Right atrium auricular region (tissue), 2 donors: ENCODE measurements around the gene KCTD11. TPM values are rescaled to one million over a fixed set of nuclear protein-coding genes. Genes with fewer than 3 reads are reported as not detected.
"Not testable (repeated sequence)": the region's sequence is repeated elsewhere in the genome, so short reads cannot be mapped to it uniquely, and the experiment has no call there.

ENCODE experiments used
- DNase-seq: peaks from one replicate; pipeline ENCODE4 v3.0.0-alpha.2; 2019; ENCODE audit warnings: low spot score
- H3K27ac ChIP-seq, 2 donors: fragments of 200-600 bp; sonication (generic); 1 replicate in 1 of 2; 2 replicates in 1 of 2; pipeline ENCODE4 v1.5.1; 2016 to 2019
- H3K27me3 ChIP-seq, 2 donors: fragments of 200-600 bp; sonication (generic); one replicate each; pipeline versions ENCODE4 v1.5.1 to v1.6.0; 2017 to 2019
- H3K36me3 ChIP-seq: fragments of 200-600 bp; sonication (generic); one replicate; pipeline ENCODE4 v1.5.1; 2016
- H3K4me1 ChIP-seq, 2 donors: fragments of 200-600 bp; sonication (generic); one replicate each; pipeline versions ENCODE4 v1.5.1 to v1.6.0; 2017 to 2019
- H3K4me3 ChIP-seq, 2 donors: fragments of 200-600 bp; sonication (generic); 1 replicate in 1 of 2; 2 replicates in 1 of 2; pipeline ENCODE4 v1.5.1; 2017 to 2019; ENCODE audit warnings: mild to moderate bottlenecking in 1 of 2, moderate library complexity in 1 of 2
- H3K9me3 ChIP-seq, 2 donors: fragments of 200-600 bp; sonication (generic); one replicate each; pipeline ENCODE4 v1.5.1; 2019
- total RNA-seq, 2 donors: library from RNA; depleted of rRNA; stranded (reverse); fragments of >200 nt; gene quantifications; one replicate each; pipeline ENCODE4 v1.1.0, GENCODE V29; 2016
- TF ChIP-seq, protein P1 (sequence below), 2 donors: fragments of 200-600 bp; sonication (generic); IDR thresholded peaks; one replicate each; pipeline ENCODE4 v1.5.1; 2019; ENCODE audit warnings: antibody characterized with exemption in 2 of 2

KCTD11 gene
- total RNA-seq, 2 donors from 2014 or later: 4.2 to 6.9 TPM

GRCh38 chr17:7329374-7329996 lies 22.5 kb upstream of the KCTD11 start:
- peaks cover 19% of the 10 kb centered on the region for H3K36me3 ChIP-seq
- no peaks in the 10 kb centered on the region for H3K27me3 ChIP-seq
- H3K9me3 ChIP-seq: no peaks in the 10 kb centered on the region
- H3K4me3 ChIP-seq: peak overlapping the region; percentile 67 to 98
- TF ChIP-seq, protein P1, sequence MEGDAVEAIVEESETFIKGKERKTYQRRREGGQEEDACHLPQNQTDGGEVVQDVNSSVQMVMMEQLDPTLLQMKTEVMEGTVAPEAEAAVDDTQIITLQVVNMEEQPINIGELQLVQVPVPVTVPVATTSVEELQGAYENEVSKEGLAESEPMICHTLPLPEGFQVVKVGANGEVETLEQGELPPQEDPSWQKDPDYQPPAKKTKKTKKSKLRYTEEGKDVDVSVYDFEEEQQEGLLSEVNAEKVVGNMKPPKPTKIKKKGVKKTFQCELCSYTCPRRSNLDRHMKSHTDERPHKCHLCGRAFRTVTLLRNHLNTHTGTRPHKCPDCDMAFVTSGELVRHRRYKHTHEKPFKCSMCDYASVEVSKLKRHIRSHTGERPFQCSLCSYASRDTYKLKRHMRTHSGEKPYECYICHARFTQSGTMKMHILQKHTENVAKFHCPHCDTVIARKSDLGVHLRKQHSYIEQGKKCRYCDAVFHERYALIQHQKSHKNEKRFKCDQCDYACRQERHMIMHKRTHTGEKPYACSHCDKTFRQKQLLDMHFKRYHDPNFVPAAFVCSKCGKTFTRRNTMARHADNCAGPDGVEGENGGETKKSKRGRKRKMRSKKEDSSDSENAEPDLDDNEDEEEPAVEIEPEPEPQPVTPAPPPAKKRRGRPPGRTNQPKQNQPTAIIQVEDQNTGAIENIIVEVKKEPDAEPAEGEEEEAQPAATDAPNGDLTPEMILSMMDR (IDR thresholded peaks at IDR 0.05): no peak
- H3K27ac ChIP-seq: peak overlapping the region; percentile 84 to 92
- DNase-seq: peak; percentile 97
- H3K4me1 ChIP-seq: peaks cover 0 to 22% of the 10 kb centered on the region in 2 donors

DNA sequence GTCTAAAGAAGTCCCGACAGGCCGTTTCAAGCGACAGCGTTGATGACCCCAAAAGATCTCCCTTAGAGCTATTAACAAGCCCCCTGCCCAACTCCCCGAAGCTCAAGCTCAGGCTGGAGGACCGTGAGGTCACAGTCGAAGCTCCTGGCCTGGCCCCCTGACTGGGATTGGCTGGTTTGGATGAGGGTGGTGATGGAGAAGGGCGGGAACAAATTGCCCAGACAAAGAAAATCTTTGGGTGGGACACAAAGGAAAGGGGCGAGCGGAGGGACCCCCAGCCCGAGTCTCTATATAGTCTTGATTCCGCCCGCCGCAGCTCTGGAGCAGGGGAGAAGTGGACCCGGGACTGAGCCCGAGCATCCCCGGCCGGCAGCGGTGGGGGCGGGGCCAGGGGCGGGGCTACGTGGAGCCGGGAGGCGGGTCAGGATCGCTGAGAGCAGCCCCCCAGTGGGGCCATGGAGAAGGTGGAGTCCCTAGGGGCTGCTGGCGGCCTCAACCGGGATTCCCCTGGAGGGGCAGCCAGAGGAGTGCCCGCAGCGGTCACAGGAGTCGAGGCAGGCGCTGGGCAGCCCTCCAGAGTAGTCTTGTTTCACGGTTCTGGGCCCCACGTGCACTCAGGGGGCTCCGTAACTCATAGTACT lies 21.8 kb upstream of the KCTD11 start:
- Histone ChIP-seq H3K4me3 (peak overlapping the region; percentile 67 to 98), H3K36me3 (peaks cover 12% of the 10 kb centered on the region), H3K27me3 (no peaks in the 10 kb centered on the region), H3K9me3 (no peaks in the 10 kb centered on the region), H3K27ac (peak overlapping the region; percentile 84 to 92), H3K4me1 (peaks cover 0 to 22% of the 10 kb centered on the region in 2 donors)
- DNase-seq: peak; percentile 83
- TF ChIP-seq, protein P1 (IDR thresholded peaks at IDR 0.05): no peak

GRCh38 chr17:7330638-7331015 lies 21.3 kb upstream of the KCTD11 start:
- DNase-seq: no peak
- Histone ChIP-seq H3K9me3 (no peaks in the 10 kb centered on the region), H3K27me3 (no peaks in the 10 kb centered on the region), H3K36me3 (peaks cover 7% of the 10 kb centered on the region), H3K27ac (peak overlapping the region; percentile 84 to 92), H3K4me3 (peak overlapping the region; percentile 67 to 98), H3K4me1 (peaks cover 0 to 22% of the 10 kb centered on the region in 2 donors)
- TF ChIP-seq, protein P1 (IDR thresholded peaks at IDR 0.05): no peak

- DNase-seq: no peak
- H3K27ac ChIP-seq: no peak overlapping the region
- no peaks in the 10 kb centered on the region for H3K9me3 ChIP-seq
These were observed 19.9 kb upstream of the KCTD11 start for GRCh38 chr17:7332111-7332510.

GRCh38 chr17:7332600-7333069 lies 19.3 kb upstream of the KCTD11 start:
- not testable (repeated sequence) for H3K27me3 ChIP-seq, H3K27ac ChIP-seq, H3K9me3 ChIP-seq, DNase-seq, H3K36me3 ChIP-seq, H3K4me3 ChIP-seq
- H3K4me1 ChIP-seq: peaks cover 0 to 19% of the 10 kb centered on the region in 2 donors

More at GRCh38 chr17:7332111-7332510, 19.9 kb upstream of the KCTD11 start:
- Histone ChIP-seq H3K4me1 (peaks cover 0 to 22% of the 10 kb centered on the region in 2 donors), H3K4me3 (no peak overlapping the region), H3K36me3 (no peaks in the 10 kb centered on the region), H3K27me3 (no peaks in the 10 kb centered on the region)
- TF ChIP-seq, protein P1 (IDR thresholded peaks at IDR 0.05): no peak

GRCh38 chr17:7334938-7335538 lies 16.9 kb upstream of the KCTD11 start:
- Histone ChIP-seq H3K36me3 (no peaks in the 10 kb centered on the region), H3K4me3 (no peak overlapping the region), H3K9me3 (no peaks in the 10 kb centered on the region), H3K4me1 (peaks cover 0 to 6% of the 10 kb centered on the region in 2 donors), H3K27me3 (no peaks in the 10 kb centered on the region), H3K27ac (no peak overlapping the region)
- DNase-seq: no peak
- TF ChIP-seq, protein P1 (IDR thresholded peaks at IDR 0.05): no peak

DNA sequence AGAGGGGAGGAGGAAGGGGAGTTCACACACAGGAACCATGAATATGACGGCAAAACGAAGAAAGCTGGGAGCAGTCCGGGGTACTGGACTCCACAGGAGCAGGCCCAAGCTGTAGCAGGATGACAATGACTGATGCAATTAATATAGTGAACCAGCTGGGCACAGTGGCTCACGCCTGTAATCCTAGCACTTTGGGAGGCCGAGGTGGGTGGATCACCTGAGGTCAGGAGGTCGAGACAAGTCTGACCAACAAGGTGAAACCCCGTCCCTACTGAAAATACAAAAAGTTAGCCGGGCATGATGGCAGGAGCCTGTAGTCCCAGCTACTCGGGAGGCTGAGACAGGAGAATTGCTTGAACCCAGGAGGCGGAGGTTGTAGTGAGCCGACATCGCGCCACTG lies 16.2 kb upstream of the KCTD11 start:
- not testable (repeated sequence) for H3K4me3 ChIP-seq, H3K36me3 ChIP-seq, H3K4me1 ChIP-seq, DNase-seq, H3K27ac ChIP-seq, H3K9me3 ChIP-seq, H3K27me3 ChIP-seq
